Muscle of arm (tissue), 12 donors: Measurements from ENCODE around the gene TRIM24. TPM values are rescaled to one million over a fixed set of nuclear protein-coding genes. Genes with fewer than 3 reads are reported as not detected.
"Not testable (repeated sequence)": the region's sequence is repeated elsewhere in the genome, so short reads cannot be mapped to it uniquely, and the experiment has no call there.

ENCODE experiments used
- DNase-seq: peaks from one replicate; pipeline ENCODE4 v3.0.0-alpha.2; 2013
- polyA plus RNA-seq, 12 donors: library from polyadenylated mRNA; unstranded; fragments of 120-200 nt; gene quantifications; one replicate each; pipeline ENCODE4 v1.2.1, GENCODE V29; 2013; ENCODE audit not compliant: insufficient read length in 12 of 12

Gene TRIM24
- polyA plus RNA-seq, 12 donors, result 22.0 to 42.8 (median 25.8) TPM; not detected in 1

DNA sequence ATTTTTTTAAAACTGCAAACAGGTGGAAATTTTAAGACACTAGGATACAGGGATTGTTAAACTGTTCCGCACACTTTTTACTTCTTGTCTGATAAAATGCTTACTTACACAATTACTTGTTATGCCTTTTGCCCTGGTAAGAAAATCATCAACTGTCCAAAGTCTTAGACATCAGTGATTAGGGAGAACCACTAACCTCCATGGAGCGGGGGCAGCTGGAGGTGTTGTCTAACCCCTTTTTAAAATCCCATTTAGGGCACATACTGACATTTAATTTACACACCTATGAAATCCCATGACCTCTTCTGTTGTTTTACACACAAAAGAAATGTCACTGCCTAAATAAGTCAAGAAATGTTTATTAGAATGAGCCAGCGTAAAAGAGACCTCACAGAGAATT, 65.7 kb downstream of the TRIM24 start:
- no peak for DNase-seq

GRCh38 chr7:138527746-138528223, 67.7 kb downstream of the TRIM24 start:
- no peak for DNase-seq

DNA sequence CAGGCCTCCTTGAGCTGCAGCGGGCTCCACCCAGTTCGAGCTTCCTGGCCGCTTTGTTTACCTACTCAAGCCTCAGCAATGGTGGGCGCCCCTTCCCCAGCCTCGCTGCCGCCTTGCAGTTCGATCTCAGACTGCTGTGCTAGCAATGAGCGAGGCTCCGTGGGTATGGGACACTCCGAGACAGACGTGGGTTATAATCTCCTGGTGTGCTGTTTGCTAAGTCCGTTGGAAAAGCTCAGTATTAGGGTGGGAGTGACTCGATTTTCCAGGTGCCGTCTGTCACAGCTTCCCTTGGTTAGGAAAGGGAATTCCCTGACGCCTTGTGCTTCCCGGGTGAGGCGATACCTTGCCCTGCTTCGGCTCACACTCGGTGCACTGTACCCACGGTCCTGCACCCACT, 76.8 kb downstream of the TRIM24 start:
- not testable (repeated sequence) for DNase-seq

DNA sequence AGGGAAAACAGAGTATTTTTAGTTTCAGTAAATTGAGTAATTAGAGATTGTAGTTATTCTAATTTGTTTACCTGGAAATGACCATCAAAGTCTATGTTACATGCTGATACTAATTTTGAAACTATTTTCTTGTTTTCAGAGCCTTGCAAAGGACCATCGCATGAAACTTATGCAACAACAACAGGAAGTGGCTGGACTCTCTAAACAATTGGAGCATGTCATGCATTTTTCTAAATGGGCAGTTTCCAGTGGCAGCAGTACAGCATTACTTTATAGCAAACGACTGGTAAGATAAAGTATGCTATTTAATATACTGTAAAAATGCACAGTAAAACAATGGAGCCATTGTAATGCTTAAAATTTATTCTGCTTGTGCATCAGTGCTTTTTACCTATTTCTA, 78.5 kb downstream of the TRIM24 start:
- DNase-seq, result no peak

- no peak for DNase-seq
Observed at GRCh38 chr7:138538997-138539644, 79.1 kb downstream of the TRIM24 start.

DNA sequence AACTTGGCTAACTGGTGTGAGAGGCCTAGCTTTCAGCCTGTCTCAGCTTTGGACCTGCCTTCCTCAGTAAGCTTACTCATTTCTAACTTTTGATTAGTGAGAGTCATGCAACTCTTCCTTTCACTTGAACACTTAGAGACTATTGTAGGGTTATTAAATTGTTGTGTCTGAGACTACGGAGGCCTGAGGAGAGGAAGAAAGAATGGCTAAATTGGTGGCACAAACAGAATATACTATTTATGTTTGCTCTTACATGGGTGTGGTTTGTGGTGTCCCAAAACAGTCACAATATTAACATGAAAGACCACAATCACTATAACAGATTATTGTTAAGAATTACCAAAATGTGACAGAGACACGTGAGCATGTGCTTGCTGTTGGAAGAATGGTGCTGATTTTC, 82.1 kb downstream of the TRIM24 start:
- DNase-seq, result no peak

DNA sequence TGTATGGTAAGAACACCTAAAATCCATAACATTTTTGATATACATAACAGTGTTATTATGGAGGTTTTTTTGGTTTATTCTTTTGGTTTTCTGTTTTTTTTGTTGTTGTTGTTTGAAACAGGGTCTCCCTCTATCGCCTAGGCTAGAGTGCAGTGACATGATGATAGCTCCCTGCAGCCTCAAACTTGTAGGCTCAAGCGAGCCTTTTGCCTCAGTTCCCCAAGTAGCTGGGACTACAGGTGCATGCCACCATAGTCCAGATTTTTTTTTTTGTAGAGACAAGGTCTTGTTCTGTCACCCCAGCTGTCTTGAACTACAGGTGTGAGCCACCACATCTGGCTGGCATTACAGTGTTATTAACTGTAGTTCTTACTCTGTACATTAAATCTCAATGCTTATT, 83.7 kb downstream of the TRIM24 start:
- DNase-seq, result no peak

DNA sequence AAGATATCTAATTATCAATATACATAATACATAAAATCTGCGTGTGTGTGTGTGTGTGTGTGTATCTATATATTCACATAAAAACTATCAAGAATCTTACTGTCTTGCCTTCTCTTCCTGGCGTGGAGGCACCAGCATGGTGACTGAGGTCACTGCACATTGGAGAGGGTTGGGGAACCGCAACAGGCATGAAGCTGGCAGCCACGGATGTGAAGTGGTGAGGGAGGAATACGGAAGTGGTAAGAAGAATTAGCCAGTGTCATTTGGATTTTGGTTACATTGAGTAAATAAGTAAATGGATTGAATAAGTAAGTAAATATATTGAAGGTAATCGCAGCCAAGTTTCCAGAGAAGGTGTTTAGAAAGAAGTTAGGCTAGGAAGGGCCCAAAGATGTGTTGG, 85.1 kb downstream of the TRIM24 start:
- no peak for DNase-seq

GRCh38 chr7:138546064-138546619, 86.1 kb downstream of the TRIM24 start:
- no peak for DNase-seq

GRCh38 chr7:138546829-138547228, 86.8 kb downstream of the TRIM24 start:
- DNase-seq, result no peak

- no peak for DNase-seq
Observed at GRCh38 chr7:138549082-138549481, 89.0 kb downstream of the TRIM24 start.

DNA sequence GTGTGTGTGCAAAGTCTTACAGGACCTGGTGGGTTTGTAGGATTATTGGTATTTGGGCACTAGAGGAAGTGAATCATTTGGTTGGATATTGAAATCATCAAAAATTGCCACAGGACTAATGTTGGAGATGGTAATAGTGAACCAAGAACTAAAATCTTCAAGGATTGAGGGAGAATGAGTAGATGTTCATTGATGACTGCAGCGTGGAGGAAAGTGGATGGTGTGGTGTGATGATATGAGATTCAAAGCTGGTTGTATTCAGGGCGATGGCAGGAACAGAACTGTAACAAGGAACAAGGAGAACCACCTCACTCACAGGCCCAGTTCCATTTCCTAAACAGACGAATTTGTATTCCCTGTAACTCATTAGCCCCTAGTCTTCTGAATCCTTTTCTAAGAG, 90.3 kb downstream of the TRIM24 start:
- DNase-seq, result no peak

DNA sequence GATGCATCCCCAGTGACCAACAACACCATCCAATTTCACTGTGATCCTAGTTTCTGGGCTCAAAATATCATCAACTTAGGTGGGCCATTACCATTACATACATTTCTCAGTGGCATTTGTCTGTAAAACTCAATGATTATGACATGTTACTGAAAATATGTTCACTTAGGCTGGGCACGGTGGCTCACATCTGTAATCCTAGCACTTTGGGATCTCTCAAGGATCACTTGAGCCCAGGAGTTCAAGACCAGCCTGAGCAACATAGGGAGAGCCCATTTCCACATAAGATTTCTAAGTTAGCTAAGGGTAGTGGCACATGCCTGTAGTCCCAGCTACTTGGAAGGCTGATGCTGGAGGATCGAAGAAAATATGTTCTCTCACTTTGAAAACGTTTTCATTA, 91.0 kb downstream of the TRIM24 start:
- no peak for DNase-seq

DNA sequence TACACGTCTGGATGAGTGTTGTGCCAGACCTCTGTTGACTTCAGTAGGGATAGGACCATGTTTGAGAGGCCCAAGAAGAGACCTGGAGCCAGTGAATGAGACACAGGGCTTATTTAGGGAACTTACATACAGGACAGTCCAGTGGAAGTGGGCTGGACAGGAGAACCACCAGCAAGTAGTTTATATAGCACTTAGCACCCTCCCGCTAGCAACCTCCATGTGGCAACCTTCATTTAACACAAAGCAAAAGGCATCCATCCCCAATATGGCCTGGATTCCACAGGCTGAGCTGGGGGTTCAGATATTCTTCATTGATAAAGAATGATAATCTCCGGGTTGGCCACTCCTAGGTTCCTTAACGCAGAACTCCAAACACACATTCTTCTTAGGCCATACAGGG, 93.7 kb downstream of the TRIM24 start:
- no peak for DNase-seq

DNA sequence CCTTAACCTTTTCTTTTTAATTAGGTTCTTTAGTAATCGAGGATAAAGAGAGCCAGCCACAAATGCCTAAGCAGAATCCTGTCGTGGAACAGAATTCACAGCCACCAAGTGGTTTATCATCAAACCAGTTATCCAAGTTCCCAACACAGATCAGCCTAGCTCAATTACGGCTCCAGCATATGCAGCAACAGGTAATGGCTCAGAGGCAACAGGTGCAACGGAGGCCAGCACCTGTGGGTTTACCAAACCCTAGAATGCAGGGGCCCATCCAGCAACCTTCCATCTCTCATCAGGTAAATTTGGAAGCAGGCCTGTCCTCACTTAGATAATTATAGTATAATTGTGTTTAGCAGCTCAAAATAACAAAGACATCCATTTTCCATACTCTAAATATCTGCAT, 94.6 kb downstream of the TRIM24 start:
- no peak for DNase-seq

DNA sequence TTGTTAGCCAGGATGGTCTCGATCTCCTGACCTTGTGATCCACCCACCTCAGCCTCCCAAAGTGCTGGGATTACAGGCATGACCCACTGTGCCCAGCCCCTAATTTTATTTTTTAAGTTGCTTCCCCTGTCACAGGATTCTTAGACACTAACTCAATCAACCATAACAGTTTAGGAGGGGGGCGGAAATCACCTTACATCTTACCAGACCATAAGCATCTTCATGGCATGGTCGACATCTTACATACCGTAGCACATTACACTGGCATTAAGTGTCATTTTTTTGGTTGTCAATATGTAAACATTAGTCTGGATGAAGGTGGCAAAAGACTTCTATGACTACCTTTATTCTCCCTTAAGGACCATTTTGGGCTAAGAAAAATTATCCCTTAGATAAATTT, 95.6 kb downstream of the TRIM24 start:
- no peak for DNase-seq

DNA sequence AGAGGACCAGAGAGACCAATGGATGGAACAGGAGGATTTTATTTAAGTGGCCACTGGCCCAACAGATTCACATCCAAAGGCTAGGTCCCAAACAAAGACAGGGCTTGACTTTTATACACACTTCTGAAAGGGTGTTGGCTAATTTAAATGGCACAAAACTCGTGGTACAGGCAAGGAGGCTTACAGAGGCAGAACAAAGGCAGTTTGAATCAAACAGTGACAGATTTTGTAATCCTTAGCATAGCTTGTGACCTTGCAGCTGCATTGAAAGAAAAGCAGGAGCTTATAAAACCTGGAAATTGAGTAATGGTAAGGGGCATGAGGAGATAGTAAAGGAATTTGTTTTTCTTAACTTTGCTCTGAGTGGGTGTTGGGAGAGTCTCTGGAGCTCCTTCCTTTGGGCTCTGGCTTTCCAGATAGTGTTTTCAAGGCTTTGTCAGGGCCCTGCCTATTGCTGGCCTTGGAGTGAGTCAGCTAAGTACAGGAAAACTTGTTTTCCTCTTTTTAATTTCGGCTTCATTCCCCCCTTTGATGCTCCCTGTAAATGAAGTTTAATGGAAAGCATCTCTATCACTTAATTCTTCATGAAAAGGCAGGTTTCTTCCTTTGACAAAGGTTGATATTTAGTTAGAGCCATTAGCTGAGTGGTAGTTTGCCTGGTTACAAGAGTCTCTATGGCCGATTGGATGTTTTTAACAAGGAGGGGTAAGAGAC, 96.9 kb downstream of the TRIM24 start:
- DNase-seq, result no peak

DNA sequence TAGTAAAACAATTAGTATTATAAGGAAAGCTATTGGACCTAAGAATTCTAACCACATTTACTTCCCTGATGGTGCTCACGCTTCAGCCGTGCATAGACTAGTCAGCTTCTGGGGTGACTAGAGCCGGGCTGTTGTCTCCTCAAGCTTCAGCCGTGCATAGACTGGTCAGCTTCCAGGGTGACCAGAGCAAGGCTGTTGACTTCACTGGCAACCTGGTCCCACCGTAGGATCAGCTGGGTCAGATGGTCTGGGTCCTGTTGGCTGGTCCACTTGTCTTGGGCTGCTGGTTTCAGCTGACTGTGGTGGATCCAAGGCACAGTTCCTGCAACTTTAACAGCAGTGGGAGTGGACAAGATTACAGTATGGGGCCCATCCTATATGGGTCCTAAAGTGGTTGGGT, 99.4 kb downstream of the TRIM24 start:
- no peak for DNase-seq

- no peak for DNase-seq
Observed at GRCh38 chr7:138563808-138564207, 103.7 kb downstream of the TRIM24 start.

- DNase-seq, result no peak
Observed at GRCh38 chr7:138564365-138564764, 104.3 kb downstream of the TRIM24 start.

DNA sequence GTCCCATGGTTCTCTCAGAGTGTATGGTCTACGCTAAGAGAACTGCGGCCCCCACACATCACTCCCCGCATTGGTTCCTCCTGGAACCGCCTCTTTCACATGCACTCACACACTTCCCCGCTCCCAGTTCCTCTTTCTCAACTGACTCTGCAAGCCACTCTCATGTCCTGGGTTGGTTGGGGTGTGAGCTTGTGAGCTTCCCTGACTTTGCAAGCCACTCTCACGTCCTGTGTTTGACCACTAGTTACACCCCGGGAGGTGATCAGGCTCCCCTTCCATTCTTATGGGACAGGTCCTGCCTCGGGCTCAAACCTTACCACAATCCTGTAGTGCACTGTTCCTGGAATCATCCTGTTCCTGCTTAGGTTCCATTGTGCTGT, 105.0 kb downstream of the TRIM24 start:
- no peak for DNase-seq

- no peak for DNase-seq
Observed at GRCh38 chr7:138565451-138566114, 105.5 kb downstream of the TRIM24 start.

DNA sequence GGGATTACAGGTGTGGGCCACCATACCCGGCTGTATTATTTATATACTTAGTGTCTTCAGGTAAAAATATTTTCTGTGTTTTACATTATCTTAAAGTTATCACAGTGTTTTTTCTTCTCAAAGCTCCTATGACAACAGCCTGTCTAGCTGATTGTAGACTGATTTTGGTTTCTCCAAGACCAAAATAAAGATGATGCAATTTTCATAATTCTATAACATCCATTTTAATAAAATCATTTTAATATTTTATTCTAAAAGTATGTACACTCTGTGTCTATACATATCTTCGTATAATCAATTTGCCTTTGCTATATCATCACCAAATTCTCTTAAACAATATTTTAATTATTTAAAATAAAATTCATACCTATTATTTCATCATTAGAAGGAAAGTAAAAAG, 108.6 kb downstream of the TRIM24 start:
- no peak for DNase-seq
